Right lobe of liver (tissue), 4 donors: ENCODE measurements around the gene DDX24.

Experiments used
- POLR2A ChIP-seq: fragments of 450-650 bp; IDR thresholded peaks from one replicate; pipeline ENCODE4 v1.6.1; 2017; ENCODE audit warnings: antibody characterized with exemption, mild to moderate bottlenecking
- TF ChIP-seq, protein P1 (sequence below), 4 donors: fragments of 200-600 bp in 3 of 4; fragments of 450-650 bp in 1 of 4; IDR thresholded peaks; one replicate each; pipeline versions ENCODE4 v1.5.1 to v1.8.0; 2016 to 2022; ENCODE audit warnings: antibody characterized with exemption in 4 of 4, mild to moderate bottlenecking in 2 of 4
- donor health status: DM: no; HTN: no; CAD: no.
- donor health status: DM: no; HTN: no; CAD: no.
- donor health status: DM: no; HTN: yes; CAD: no.

DNA sequence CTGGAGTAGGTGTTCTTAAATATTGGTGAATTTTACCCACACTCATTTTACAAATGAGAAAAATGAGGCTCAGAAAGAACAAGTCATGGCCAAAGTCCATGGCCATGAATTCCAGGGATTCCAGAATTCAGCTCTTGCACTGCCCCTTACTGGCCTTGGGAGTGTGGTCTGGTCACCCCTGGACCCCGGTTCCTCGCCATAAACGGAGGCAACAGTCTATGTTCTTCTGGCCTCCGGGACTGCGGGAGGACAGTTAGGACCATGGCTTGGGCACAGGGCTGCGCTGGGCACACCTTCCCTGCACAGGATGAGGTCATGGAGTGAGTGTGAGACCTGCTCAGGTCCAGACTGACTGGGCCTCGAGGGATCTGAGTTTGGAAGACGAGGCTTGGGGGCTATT, 77.0 kb downstream of the DDX24 start:
- TF ChIP-seq, protein P1, sequence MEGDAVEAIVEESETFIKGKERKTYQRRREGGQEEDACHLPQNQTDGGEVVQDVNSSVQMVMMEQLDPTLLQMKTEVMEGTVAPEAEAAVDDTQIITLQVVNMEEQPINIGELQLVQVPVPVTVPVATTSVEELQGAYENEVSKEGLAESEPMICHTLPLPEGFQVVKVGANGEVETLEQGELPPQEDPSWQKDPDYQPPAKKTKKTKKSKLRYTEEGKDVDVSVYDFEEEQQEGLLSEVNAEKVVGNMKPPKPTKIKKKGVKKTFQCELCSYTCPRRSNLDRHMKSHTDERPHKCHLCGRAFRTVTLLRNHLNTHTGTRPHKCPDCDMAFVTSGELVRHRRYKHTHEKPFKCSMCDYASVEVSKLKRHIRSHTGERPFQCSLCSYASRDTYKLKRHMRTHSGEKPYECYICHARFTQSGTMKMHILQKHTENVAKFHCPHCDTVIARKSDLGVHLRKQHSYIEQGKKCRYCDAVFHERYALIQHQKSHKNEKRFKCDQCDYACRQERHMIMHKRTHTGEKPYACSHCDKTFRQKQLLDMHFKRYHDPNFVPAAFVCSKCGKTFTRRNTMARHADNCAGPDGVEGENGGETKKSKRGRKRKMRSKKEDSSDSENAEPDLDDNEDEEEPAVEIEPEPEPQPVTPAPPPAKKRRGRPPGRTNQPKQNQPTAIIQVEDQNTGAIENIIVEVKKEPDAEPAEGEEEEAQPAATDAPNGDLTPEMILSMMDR (IDR thresholded peaks at IDR 0.05): no peak
- TF ChIP-seq POLR2A: no peak
